GM12878 (cell line): ENCODE data around the gene LRRC2. TPM values are rescaled to one million over a fixed set of nuclear protein-coding genes. Genes with fewer than 3 reads are reported as not detected.

ENCODE experiments used
- ATAC-seq: fragments of 200-7000 bp; cut with Tn5 transposase; 3 replicates; pipeline ENCODE4 v1.9.1; 2020; ENCODE audit warnings: mild to moderate bottlenecking, moderate library complexity
- BruUV-seq: library from RNA; stranded (reverse); fragments of 400-500 nt; replicated peaks from 2 replicates; lab custom pipeline; 2021; lab: Mats Ljungman, UMichigan
- CTCF ChIA-PET: fragments of 300-600 bp; sonication (Branson Sonifier 250); formaldehyde crosslinking; extraction: SDS; loops from one replicate; lab custom pipeline; 2021; ENCODE audit warnings: inconsistent platforms; lab: Yijun Ruan, JAX
- POLR2A ChIA-PET: fragments of 350-600 bp; formaldehyde crosslinking; extraction: SDS; loops from one replicate; lab custom pipeline; 2021; ENCODE audit warnings: inconsistent platforms; lab: Charles Lee
- RAD21 ChIA-PET: fragments of 300-600 bp; sonication (Branson Sonifier 250); formaldehyde crosslinking; loops from one replicate; lab custom pipeline; 2023; ENCODE audit warnings: antibody characterized with exemption; ENCODE audit not compliant: unreplicated experiment; lab: Charles Lee
- SMC1A ChIA-PET: fragments of 300-600 bp; sonication (Branson Sonifier 250); formaldehyde crosslinking; loops from one replicate; lab custom pipeline; 2023; ENCODE audit not compliant: unreplicated experiment, uncharacterized antibody; lab: Charles Lee
- DNase-seq: peaks from one replicate; pipeline ENCODE4 v3.0.0-alpha.2; 2011; ENCODE audit warnings: low read depth, low spot score
- FAIRE-seq: peaks from 3 replicates; lab custom pipeline; 2011; peaks lifted over from hg19 to GRCh38; lab: Jason Lieb, UNC
- H2AFZ ChIP-seq: 2 replicates; pipeline ENCODE4 v1.6.0; 2011; ENCODE audit warnings: low read depth, low read length, control low read depth; ENCODE audit not compliant: control insufficient read depth
- H3K27ac ChIP-seq: 2 replicates; pipeline ENCODE4 v1.5.1; 2011; ENCODE audit warnings: control low read depth; ENCODE audit not compliant: control insufficient read depth, insufficient read depth
- H3K27me3 ChIP-seq, 2 experiments: replicated peaks in 1 of 2; 2 replicates each; pipeline versions ENCODE4 v1.6.0 to v1.6.1; 2011; ENCODE audit warnings: low read length in 1 of 2; ENCODE audit not compliant: control insufficient read depth in 2 of 2, insufficient read depth in 2 of 2
- H3K36me3 ChIP-seq, 2 experiments: 2 replicates each; pipeline ENCODE4 v1.5.1; 2011; ENCODE audit warnings: low read length in 1 of 2; ENCODE audit not compliant: control insufficient read depth in 2 of 2, insufficient read depth in 2 of 2
- H3K4me1 ChIP-seq: 2 replicates; pipeline ENCODE4 v1.6.1; 2011; ENCODE audit warnings: mild to moderate bottlenecking, low read length, moderate library complexity, mixed read lengths; ENCODE audit not compliant: control insufficient read depth, insufficient read depth
- H3K4me2 ChIP-seq: 2 replicates; pipeline ENCODE4 v1.6.0; 2011; ENCODE audit warnings: control low read depth; ENCODE audit not compliant: control insufficient read depth, insufficient read depth
- H3K4me3 ChIP-seq: fragments of 200-600 bp; sonication (generic); 2 replicates; pipeline ENCODE4 v1.5.1; 2016
- H3K79me2 ChIP-seq: 2 replicates; pipeline ENCODE4 v1.6.0; 2011; ENCODE audit warnings: low read length; ENCODE audit not compliant: control insufficient read depth, insufficient read depth
- H3K9ac ChIP-seq: 2 replicates; pipeline ENCODE4 v1.8.0; 2011; ENCODE audit warnings: low read length, control low read depth, mixed read lengths; ENCODE audit not compliant: control insufficient read depth, insufficient read depth
- H3K9me3 ChIP-seq: replicated peaks from 3 replicates; pipeline ENCODE4 v1.5.1; 2011; ENCODE audit warnings: mild to moderate bottlenecking, low read length; ENCODE audit not compliant: control insufficient read depth, insufficient read depth
- H4K20me1 ChIP-seq: 2 replicates; pipeline ENCODE4 v1.6.0; 2011; ENCODE audit not compliant: control insufficient read depth, insufficient read depth
- CEBPB ChIP-seq, 2 experiments: fragments of 150-350 bp in 1 of 2; IDR thresholded peaks; 2 replicates each; pipeline ENCODE4 v1.6.1; 2012 to 2014; ENCODE audit warnings: low read depth in 2 of 2, low read length in 2 of 2, borderline replicate concordance in 1 of 2, inconsistent platforms in 1 of 2
- IKZF1 ChIP-seq: fragments of 450-650 bp; conservative IDR thresholded peaks from 2 replicates; pipeline ENCODE4 v1.6.1; 2017; ENCODE audit warnings: antibody characterized with exemption, mild to moderate bottlenecking
- JUND ChIP-seq: IDR thresholded peaks from 2 replicates; pipeline ENCODE4 v1.6.1; 2012; ENCODE audit warnings: low read depth, mild to moderate bottlenecking, low read length, improper control_type of control experiment, moderate library complexity
- SMARCA5 ChIP-seq: fragments of 450-650 bp; IDR thresholded peaks from 2 replicates; pipeline ENCODE4 v1.6.1; 2017; ENCODE audit warnings: mild to moderate bottlenecking
- SMC3 ChIP-seq: IDR thresholded peaks from 2 replicates; pipeline ENCODE4 v1.6.1; 2011; ENCODE audit warnings: low read length, improper control_type of control experiment, borderline replicate concordance
- SUZ12 ChIP-seq: fragments of 200-600 bp; sonication (generic); IDR thresholded peaks from one replicate; pipeline ENCODE4 v1.6.1; 2018; ENCODE audit warnings: antibody characterized with exemption, mild to moderate bottlenecking; ENCODE audit not compliant: unreplicated experiment
- TBL1XR1 ChIP-seq: IDR thresholded peaks from 2 replicates; pipeline ENCODE4 v1.6.1; 2012; ENCODE audit warnings: low read depth, low read length, improper control_type of control experiment
- WGBS: methylation state at CpG from one replicate; pipeline ENCODE4 v1.1.6; 2016; ENCODE audit warnings: low lambda C conversion rate; ENCODE audit not compliant: insufficient replicate concordance, insufficient coverage; ENCODE audit errors: missing lambda C conversion rate; 5-methylcytosine and 5-hydroxymethylcytosine counted together
- in situ Hi-C: fragments of 300-500 bp; cut with MboI; formaldehyde crosslinking; loops from 9 replicates; pipeline ENCODE4 v1.14.3; 2018; ENCODE audit warnings: mixed read lengths
- intact Hi-C: fragments of 100-400 bp; cut with micrococcal nuclease; formaldehyde crosslinking; loops from one replicate; pipeline ENCODE4 v1.14.2; 2022; ENCODE audit not compliant: unreplicated experiment
- polyA plus RNA-seq, 11 experiments: library from polyadenylated mRNA; depleted of rRNA in 4 of 11; unstranded in 6 of 11; stranded (reverse) in 5 of 11; fragments of >200 nt; fragmentation: Nextera tagmentation in 4 of 11; fragmentation: Illumina TruSeq in 1 of 11; extraction: Ambion mirVana in 4 of 11; extraction: Trizol in 1 of 11; gene quantifications; 1 replicate in 1 of 11; 2 replicates in 10 of 11; pipeline versions ENCODE4 v1.2.1 to v1.2.3, GENCODE V29; 2011 to 2016; ENCODE audit warnings: inconsistent platforms in 2 of 11, missing spikeins in 2 of 11, low read depth in 1 of 11
- total RNA-seq, 4 experiments: library from RNA; depleted of rRNA in 3 of 4; stranded (reverse); fragments of >200 nt in 3 of 4; fragmentation: Illumina TruSeq in 1 of 4; extraction: Trizol in 1 of 4; gene quantifications; 2 replicates each; pipeline versions ENCODE4 v1.2.1 to v1.2.3, GENCODE V29; 2013 to 2021
- TF ChIP-seq, protein P1 (sequence below): IDR thresholded peaks from 2 replicates; pipeline ENCODE4 v1.6.1; 2011; ENCODE audit warnings: low read depth, low read length, improper control_type of control experiment, borderline replicate concordance

LRRC2 gene
- total and polyA plus RNA-seq, 10 of the 15 experiments (the other 5 are each of a cell fraction or from before 2014, with no cell fraction given), result not detected

DNA sequence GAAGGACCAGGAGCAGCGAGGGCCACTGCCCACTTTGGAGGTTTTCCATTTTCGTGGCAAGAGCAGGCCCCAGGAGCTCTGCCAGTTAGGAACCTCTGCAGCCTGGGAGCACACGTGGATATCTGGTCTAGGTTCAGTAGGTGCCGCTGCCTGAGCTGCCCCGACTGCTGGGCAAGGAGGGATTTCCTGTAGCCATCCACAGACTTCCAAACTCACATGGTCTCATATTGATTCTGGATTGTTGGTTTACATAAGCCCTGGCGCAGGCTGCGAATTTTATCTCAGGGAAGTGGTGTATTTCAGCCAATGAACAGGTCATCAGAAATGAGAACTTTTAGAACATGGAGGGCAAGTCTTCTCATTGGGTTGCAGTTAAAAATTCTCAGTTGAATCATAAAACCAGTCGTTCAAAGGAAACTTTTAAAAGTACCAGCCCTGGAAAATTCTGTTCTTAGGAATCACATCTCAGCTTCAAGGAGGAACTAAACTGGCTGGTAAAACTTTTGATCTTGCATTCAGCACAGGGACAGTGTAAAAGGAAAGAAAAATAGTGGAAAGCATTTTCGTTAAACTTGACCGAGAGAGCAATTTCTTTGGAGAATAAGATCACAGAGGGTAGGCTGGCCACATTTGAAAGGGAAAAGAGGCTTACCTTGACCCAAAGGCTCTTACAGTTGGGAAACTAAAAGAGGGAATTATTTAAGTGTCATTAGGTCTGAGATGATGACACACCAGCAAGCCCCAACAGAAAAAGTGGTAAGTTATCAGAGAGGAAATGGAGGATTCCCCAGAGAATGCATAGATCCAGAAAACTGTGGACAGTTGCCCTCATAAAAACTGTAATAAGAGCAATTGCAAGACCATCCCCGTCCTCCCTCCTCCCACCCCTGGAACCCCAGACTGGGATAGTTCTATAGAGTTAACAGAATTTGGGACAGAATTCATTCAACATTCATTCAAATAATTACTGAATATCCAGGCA lies 74.7 kb downstream of the LRRC2 start:
- Histone ChIP-seq H3K9ac (no peak overlapping the region), H3K27me3 (no peaks in the 10 kb centered on the region), H3K4me1 (peaks cover 5% of the 10 kb centered on the region), H3K27ac (no peak overlapping the region), H3K36me3 (no peaks in the 10 kb centered on the region), H3K9me3 (no peaks in the 10 kb centered on the region), H2AFZ (no peak overlapping the region), H3K79me2 (no peaks in the 10 kb centered on the region), H4K20me1 (no peaks in the 10 kb centered on the region), H3K4me3 (no peak overlapping the region), H3K4me2 (no peak overlapping the region)
- ChIA-PET POLR2A (no interaction called here), SMC1A (interaction anchor here (1.3 kb wide), 1 partner anchor 11 kb away, joined by 3 read pairs; no protein-coding TSS in a partner anchor), CTCF (interaction anchor here (4.6 to 11.0 kb wide), 2 partner anchors 68 to 138 kb away, joined by 111 to 207 read pairs; no protein-coding TSS in a partner anchor), RAD21 (no interaction called here)
- TF ChIP-seq TBL1XR1, result no peak
- TF ChIP-seq CEBPB (IDR thresholded peaks at IDR 0.05; ENCODE audit: borderline replicate concordance in 1 of 2, low read depth in 2 of 2, low read length in 2 of 2), result no peak
- no peak for TF ChIP-seq IKZF1
- no peak for TF ChIP-seq SMARCA5
- TF ChIP-seq JUND, result no peak
- TF ChIP-seq, protein P1, sequence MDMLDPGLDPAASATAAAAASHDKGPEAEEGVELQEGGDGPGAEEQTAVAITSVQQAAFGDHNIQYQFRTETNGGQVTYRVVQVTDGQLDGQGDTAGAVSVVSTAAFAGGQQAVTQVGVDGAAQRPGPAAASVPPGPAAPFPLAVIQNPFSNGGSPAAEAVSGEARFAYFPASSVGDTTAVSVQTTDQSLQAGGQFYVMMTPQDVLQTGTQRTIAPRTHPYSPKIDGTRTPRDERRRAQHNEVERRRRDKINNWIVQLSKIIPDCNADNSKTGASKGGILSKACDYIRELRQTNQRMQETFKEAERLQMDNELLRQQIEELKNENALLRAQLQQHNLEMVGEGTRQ, result no peak
- TF ChIP-seq SUZ12, result no peak
- no peak for TF ChIP-seq SMC3
- BruUV-seq, result no TSS peak
- ATAC-seq (no peak), FAIRE-seq (no peak), DNase-seq (no peak)
- 75% methylated on average over 11 of the region's 11 CpGs for WGBS
- in situ Hi-C loops, result no loop called here
- intact Hi-C loops, result no loop called here
